Measurements from ENCODE around the gene RNF175. TPM values are rescaled to one million over a fixed set of nuclear protein-coding genes. Genes with fewer than 3 reads are reported as not detected.
A peak's percentile ranks its signal among the peaks of the same experiment; 100 is the strongest.

Gene RNF175
- polyA plus RNA-seq, 4 donors, result 0.38 to 0.72 TPM; not detected in 2

DNA sequence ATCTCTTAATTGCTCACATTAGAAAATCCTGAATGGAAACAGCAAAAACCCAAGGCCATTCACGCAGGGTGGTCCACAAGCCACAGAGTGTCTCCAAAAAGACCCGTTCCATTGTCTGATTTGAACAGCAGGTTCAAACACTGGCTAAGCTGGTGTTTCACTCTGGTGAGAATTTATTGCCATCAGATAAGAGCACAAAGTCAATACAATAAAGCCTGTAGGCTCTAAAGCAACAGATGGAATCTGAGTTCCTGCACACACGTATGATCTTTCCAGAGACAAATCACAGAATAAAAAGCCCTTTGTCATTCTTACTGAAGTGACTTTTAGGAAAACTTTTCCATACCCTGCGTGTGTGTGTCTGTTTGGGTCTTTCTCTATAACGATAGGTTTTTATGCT is 34.2 kb upstream of the RNF175 start:
- Histone ChIP-seq H3K4me3 (ENCODE audit: low read depth in 1 of 3, low read length in 3 of 3) (no peak overlapping the region), H3K9me3 (ENCODE audit: control insufficient read depth in 2 of 2, insufficient read depth in 1 of 2, low read depth in 1 of 2, low read length in 1 of 2) (no peaks in the 10 kb centered on the region), H3K27me3 (ENCODE audit: control insufficient read depth in 3 of 3, insufficient read depth in 3 of 3, low read length in 3 of 3) (peaks cover 13 to 53% (median 33%) of the 10 kb centered on the region in 3 donors), H3K27ac (ENCODE audit: low read depth in 1 of 3, low read length in 2 of 3) (no peak overlapping the region), H3K36me3 (ENCODE audit: control insufficient read depth in 3 of 3, insufficient read depth in 2 of 3, low read depth in 1 of 3, low read length in 3 of 3) (no peaks in the 10 kb centered on the region), H3K4me1 (ENCODE audit: control insufficient read depth in 3 of 3, insufficient read depth in 2 of 3, low read depth in 1 of 3, low read length in 2 of 3) (peaks cover 0 to 11% (median 3%) of the 10 kb centered on the region in 3 donors)
- FAIRE-seq, result no peak
- peak; percentile 46 to 53 for DNase-seq
- WGBS, 3 donors, result 14 to 53% (median 31%) methylated on average over 5 of the region's 5 CpGs

DNA sequence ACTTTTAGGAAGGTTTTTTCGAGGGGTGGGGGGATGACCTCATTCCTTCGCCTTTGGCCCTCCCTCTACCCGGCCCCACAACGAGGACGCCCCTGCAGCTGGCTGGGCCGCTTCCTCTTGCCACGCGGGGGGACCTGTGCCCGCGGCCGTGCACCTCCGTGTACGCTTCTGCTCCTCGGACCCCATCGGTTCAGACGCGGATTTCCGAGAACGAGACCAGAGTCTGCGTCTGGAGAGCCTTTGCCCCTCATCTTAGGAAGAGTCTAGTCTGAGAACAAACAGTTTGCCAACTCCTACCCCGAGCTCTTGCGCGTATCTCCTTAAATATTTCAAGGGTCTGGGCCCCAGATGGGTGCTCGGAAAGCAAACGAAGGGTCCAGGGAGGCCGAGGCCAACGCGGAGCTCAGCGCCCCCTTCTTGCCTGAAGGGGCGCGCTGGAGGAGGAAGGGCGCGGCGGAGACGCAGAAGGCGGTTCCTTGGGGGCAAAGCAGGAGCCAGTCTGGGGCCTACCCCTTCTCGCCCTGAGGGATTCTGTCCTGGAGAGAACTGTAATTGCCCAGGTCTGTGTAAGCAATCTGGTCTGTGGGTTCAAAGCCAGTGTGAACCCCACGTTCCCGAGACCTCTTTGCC is 32.9 kb upstream of the RNF175 start:
- Histone ChIP-seq H3K27ac (ENCODE audit: low read depth in 1 of 3, low read length in 2 of 3) (no peak overlapping the region), H3K27me3 (ENCODE audit: control insufficient read depth in 3 of 3, insufficient read depth in 3 of 3, low read length in 3 of 3) (peaks cover 19 to 66% (median 46%) of the 10 kb centered on the region in 3 donors), H3K4me1 (ENCODE audit: control insufficient read depth in 3 of 3, insufficient read depth in 2 of 3, low read depth in 1 of 3, low read length in 2 of 3) (peaks cover 0 to 11% (median 3%) of the 10 kb centered on the region in 3 donors), H3K4me3 (ENCODE audit: low read depth in 1 of 3, low read length in 3 of 3) (peak overlapping the region in 1 of 3 donors; percentile 9), H3K9me3 (ENCODE audit: control insufficient read depth in 2 of 2, insufficient read depth in 1 of 2, low read depth in 1 of 2, low read length in 1 of 2) (no peaks in the 10 kb centered on the region), H3K36me3 (ENCODE audit: control insufficient read depth in 3 of 3, insufficient read depth in 2 of 3, low read depth in 1 of 3, low read length in 3 of 3) (no peaks in the 10 kb centered on the region)
- 15 to 17% (median 15%) methylated on average over 39 of the region's 39 CpGs for WGBS, 3 donors
- no peak for DNase-seq
- no peak for FAIRE-seq

DNA sequence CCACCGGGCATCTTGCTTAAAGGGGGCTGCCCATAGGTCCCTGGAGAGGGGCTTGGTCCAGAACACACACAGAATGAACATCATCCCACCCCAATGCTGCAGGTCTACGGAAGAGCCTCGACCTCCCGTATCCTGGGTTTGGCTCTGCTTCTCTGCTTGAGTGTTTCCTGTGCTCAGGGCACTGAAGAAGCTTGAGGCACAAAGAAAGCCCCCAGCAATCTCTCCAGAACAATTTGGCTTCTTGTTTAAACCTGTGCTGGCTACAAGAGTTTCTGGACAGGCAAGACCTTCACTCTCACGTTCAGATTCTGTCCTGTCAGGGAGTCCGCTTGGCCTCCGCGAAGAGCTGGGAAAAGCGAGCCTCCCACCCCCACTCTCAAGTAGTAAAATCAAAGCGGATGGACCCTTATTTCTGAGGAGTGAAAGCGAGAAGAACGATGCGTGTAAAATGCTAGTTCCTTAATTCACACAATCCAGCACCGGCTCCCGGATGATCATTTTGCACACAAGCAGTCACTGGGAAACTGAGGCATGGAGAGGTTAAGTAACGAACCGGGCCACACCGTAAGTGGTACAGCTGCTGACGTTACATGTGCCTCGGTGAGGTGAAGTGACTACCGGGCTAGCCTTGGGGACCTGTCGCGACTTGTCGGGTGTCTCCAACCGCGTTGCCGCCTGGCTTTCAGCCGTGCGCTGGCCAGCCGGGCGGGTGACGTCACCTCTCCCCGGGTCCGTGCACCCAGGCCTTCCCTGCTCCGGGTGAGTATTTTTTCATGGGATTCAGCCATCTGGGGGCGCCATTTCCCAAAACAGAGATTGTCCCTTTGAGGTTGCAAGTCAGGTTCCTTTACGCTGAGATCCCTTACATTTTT is 32.2 kb upstream of the RNF175 start:
- H3K4me1 ChIP-seq (ENCODE audit: control insufficient read depth in 3 of 3, insufficient read depth in 2 of 3, low read depth in 1 of 3, low read length in 2 of 3), result peaks cover 0 to 11% (median 3%) of the 10 kb centered on the region in 3 donors
- peaks cover 19 to 68% (median 48%) of the 10 kb centered on the region in 3 donors for H3K27me3 ChIP-seq (ENCODE audit: control insufficient read depth in 3 of 3, insufficient read depth in 3 of 3, low read length in 3 of 3)
- H3K9me3 ChIP-seq (ENCODE audit: control insufficient read depth in 2 of 2, insufficient read depth in 1 of 2, low read depth in 1 of 2, low read length in 1 of 2), result no peaks in the 10 kb centered on the region
- peak overlapping the region in 1 of 3 donors; percentile 9 for H3K4me3 ChIP-seq (ENCODE audit: low read depth in 1 of 3, low read length in 3 of 3)
- WGBS, 3 donors, result 5 to 12% (median 9%) methylated on average over 37 of the region's 37 CpGs
- FAIRE-seq (no peak), DNase-seq (peak; percentile 11 to 48)
- H3K27ac ChIP-seq (ENCODE audit: low read depth in 1 of 3, low read length in 2 of 3), result no peak overlapping the region
- H3K36me3 ChIP-seq (ENCODE audit: control insufficient read depth in 3 of 3, insufficient read depth in 2 of 3, low read depth in 1 of 3, low read length in 3 of 3), result no peaks in the 10 kb centered on the region

DNA sequence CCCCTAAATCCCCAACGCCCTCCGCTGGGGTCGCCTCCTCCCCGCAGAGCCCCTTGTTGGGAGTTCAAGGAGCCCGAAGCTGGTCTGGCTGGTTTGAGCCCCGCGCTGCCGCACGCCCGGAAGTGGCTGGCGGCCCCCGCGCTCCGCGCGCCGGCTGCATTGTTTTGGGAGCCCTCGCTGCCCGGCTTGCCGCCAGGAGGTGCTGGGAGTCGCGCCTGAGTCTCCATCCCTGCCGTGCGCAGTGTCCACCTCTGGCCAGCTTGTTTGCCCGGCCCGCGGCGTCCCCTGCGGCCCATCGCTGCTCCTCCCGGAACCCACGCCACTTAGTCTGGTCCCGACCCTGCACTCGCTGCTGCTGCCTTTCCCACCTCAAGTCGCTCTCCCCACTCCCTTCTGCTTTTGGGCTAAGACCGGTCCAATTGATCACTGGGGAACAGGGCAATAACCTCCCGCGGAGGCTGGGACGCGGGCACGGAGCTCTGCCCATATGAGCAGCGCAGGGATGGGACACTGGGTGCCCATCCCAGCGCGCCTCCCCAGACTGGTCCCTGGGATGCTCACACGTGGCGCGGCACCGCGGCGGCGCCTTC is 31.2 kb upstream of the RNF175 start:
- Histone ChIP-seq H3K9me3 (ENCODE audit: control insufficient read depth in 2 of 2, insufficient read depth in 1 of 2, low read depth in 1 of 2, low read length in 1 of 2) (no peaks in the 10 kb centered on the region), H3K27ac (ENCODE audit: low read depth in 1 of 3, low read length in 2 of 3) (no peak overlapping the region), H3K4me3 (ENCODE audit: low read depth in 1 of 3, low read length in 3 of 3) (no peak overlapping the region), H3K36me3 (ENCODE audit: control insufficient read depth in 3 of 3, insufficient read depth in 2 of 3, low read depth in 1 of 3, low read length in 3 of 3) (no peaks in the 10 kb centered on the region), H3K4me1 (ENCODE audit: control insufficient read depth in 3 of 3, insufficient read depth in 2 of 3, low read depth in 1 of 3, low read length in 2 of 3) (peaks cover 0 to 11% (median 3%) of the 10 kb centered on the region in 3 donors), H3K27me3 (ENCODE audit: control insufficient read depth in 3 of 3, insufficient read depth in 3 of 3, low read length in 3 of 3) (peaks cover 19 to 73% (median 51%) of the 10 kb centered on the region in 3 donors)
- 3% methylated on average over 44 to 51 of the region's 51 CpGs for WGBS, 3 donors
- DNase-seq, result peak in 1 of 2 donors; percentile 21
- FAIRE-seq, result no peak

DNA sequence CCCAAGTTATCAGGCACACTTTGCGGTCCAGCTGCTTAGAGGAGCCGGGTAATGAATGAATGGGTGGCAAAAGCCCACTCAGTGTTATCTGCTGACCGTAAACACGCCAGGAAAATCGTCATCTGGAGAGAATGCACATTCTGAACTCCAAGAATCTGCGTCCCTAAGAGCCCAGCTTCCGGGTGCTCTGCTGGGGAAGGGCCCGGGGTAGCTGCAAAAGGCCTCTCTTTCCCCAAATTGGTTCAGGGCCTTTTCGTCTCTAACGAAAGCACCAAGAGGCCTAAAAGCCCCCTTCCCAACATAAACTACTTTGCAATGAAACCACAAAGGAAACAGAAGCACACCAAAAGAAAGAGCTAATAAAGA is 30.7 kb upstream of the RNF175 start:
- no peaks in the 10 kb centered on the region for H3K36me3 ChIP-seq (ENCODE audit: control insufficient read depth in 3 of 3, insufficient read depth in 2 of 3, low read depth in 1 of 3, low read length in 3 of 3)
- no peak for FAIRE-seq
- 24 to 39% (median 29%) methylated on average over 10 of the region's 10 CpGs for WGBS, 3 donors
- H3K9me3 ChIP-seq (ENCODE audit: control insufficient read depth in 2 of 2, insufficient read depth in 1 of 2, low read depth in 1 of 2, low read length in 1 of 2), result no peaks in the 10 kb centered on the region
- peaks cover 0 to 11% (median 3%) of the 10 kb centered on the region in 3 donors for H3K4me1 ChIP-seq (ENCODE audit: control insufficient read depth in 3 of 3, insufficient read depth in 2 of 3, low read depth in 1 of 3, low read length in 2 of 3)
- no peak for DNase-seq
- H3K4me3 ChIP-seq (ENCODE audit: low read depth in 1 of 3, low read length in 3 of 3), result no peak overlapping the region
- no peak overlapping the region for H3K27ac ChIP-seq (ENCODE audit: low read depth in 1 of 3, low read length in 2 of 3)
- H3K27me3 ChIP-seq (ENCODE audit: control insufficient read depth in 3 of 3, insufficient read depth in 3 of 3, low read length in 3 of 3), result peaks cover 19 to 76% (median 51%) of the 10 kb centered on the region in 3 donors

DNA sequence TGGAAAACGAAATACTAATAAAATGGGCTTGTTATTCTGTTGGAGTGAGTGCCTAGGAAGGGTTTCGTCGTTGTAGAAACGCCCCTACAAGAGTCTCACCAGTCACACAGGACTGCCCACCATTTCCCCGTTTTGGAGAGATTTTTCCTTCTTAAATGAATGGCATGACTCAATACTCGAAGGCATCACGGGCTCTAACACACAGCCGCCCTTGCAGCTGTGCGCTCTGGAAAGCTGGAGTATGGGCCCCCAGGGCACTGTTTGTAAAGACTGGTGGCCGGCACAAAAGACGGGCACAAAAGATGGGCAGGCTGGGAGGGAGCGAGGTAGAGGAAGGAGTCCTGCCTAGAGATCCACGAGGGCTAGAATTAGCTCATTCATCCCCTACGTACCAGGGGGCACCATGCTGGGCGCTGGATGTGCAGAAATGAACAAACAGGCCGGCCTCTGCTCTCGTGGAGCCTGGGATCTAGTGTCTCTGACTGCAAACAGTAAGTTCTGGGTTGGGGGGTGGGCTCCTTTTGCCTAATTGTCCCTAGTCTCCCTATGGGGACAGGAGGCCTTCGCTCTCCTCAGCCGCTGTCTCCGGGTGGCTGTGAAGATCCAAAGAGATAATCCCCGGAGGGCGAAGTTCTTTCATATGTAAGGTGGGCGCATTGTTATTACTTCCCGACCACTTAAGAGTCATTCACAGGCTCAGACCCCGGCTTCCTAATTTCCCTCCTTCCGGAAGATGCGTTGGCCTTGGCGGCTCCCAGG is 30.1 kb upstream of the RNF175 start:
- Histone ChIP-seq H3K4me1 (ENCODE audit: control insufficient read depth in 3 of 3, insufficient read depth in 2 of 3, low read depth in 1 of 3, low read length in 2 of 3) (peaks cover 0 to 11% (median 3%) of the 10 kb centered on the region in 3 donors), H3K36me3 (ENCODE audit: control insufficient read depth in 3 of 3, insufficient read depth in 2 of 3, low read depth in 1 of 3, low read length in 3 of 3) (no peaks in the 10 kb centered on the region), H3K9me3 (ENCODE audit: control insufficient read depth in 2 of 2, insufficient read depth in 1 of 2, low read depth in 1 of 2, low read length in 1 of 2) (no peaks in the 10 kb centered on the region), H3K27ac (ENCODE audit: low read depth in 1 of 3, low read length in 2 of 3) (no peak overlapping the region), H3K27me3 (ENCODE audit: control insufficient read depth in 3 of 3, insufficient read depth in 3 of 3, low read length in 3 of 3) (peaks cover 19 to 76% (median 51%) of the 10 kb centered on the region in 3 donors), H3K4me3 (ENCODE audit: low read depth in 1 of 3, low read length in 3 of 3) (no peak overlapping the region)
- FAIRE-seq, result no peak
- WGBS, 3 donors, result 24 to 33% (median 33%) methylated on average over 27 to 28 of the region's 28 CpGs
- DNase-seq, result peak in 1 of 2 donors; percentile 24

DNA sequence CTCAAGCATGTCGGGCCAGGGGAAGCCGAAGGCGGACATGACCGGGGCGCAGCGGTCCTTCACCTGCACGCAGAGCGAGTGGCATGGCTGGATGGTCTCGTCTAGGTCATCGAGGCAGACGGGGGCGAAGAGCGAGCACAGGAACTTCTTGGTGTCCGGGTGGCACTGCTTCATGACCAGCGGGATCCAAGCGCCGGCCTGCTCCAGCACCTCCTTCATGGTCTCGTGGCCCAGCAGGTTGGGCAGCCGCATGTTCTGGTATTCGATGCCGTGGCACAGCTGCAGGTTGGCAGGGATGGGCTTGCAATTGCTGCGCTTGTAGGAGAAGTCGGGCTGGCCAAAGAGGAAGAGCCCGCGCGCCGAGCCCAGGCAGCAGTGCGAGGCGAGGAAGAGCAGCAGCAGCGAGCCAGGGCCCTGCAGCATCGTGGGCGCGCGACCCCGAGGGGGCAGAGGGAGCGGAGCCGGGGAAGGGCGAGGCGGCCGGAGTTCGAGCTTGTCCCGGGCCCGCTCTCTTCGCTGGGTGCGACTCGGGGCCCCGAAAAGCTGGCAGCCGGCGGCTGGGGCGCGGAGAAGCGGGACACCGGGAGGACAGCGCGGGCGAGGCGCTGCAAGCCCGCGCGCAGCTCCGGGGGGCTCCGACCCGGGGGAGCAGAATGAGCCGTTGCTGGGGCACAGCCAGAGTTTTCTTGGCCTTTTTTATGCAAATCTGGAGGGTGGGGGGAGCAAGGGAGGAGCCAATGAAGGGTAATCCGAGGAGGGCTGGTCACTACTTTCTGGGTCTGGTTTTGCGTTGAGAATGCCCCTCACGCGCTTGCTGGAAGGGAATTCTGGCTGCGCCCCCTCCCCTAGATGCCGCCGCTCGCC is 28.8 kb upstream of the RNF175 start, which contains the start of gene SFRP2:
TSS of gene SFRP2 (minus strand) at position 671 of the 864 bp plus-strand sequence. CDS start at position 423, 248 bp downstream.
- Histone ChIP-seq H3K9me3 (ENCODE audit: control insufficient read depth in 2 of 2, insufficient read depth in 1 of 2, low read depth in 1 of 2, low read length in 1 of 2) (no peaks in the 10 kb centered on the region), H3K4me1 (ENCODE audit: control insufficient read depth in 3 of 3, insufficient read depth in 2 of 3, low read depth in 1 of 3, low read length in 2 of 3) (peaks cover 0 to 11% (median 3%) of the 10 kb centered on the region in 3 donors), H3K36me3 (ENCODE audit: control insufficient read depth in 3 of 3, insufficient read depth in 2 of 3, low read depth in 1 of 3, low read length in 3 of 3) (no peaks in the 10 kb centered on the region), H3K4me3 (ENCODE audit: low read depth in 1 of 3, low read length in 3 of 3) (peak within 1 kb of the TSS in 1 of 3 donors; percentile 6), H3K27me3 (ENCODE audit: control insufficient read depth in 3 of 3, insufficient read depth in 3 of 3, low read length in 3 of 3) (peaks cover 19 to 80% (median 53%) of the 10 kb centered on the region in 3 donors), H3K27ac (ENCODE audit: low read depth in 1 of 3, low read length in 2 of 3) (no peak within 1 kb of the TSS)
- FAIRE-seq (no peak), DNase-seq (peak in 1 of 2 donors; percentile 24)
- 2 to 7% (median 4%) methylated on average over 64 to 72 of the region's 72 CpGs for WGBS, 3 donors
